SK-N-SH (cell line): Measurements from ENCODE around the gene ADAMTS17. TPM values are rescaled to one million over a fixed set of nuclear protein-coding genes. Genes with fewer than 3 reads are reported as not detected.

Experiments used
- CTCF ChIA-PET: fragments of 300-600, 350-600 bp; formaldehyde crosslinking; extraction: SDS; loops from one replicate; lab custom pipeline; 2021; lab: Yijun Ruan, JAX
- POLR2A ChIA-PET: fragments of 350-600 bp; sonication (Branson Sonifier 250); formaldehyde crosslinking; extraction: SDS; loops from one replicate; lab custom pipeline; 2020; ENCODE audit warnings: antibody characterized with exemption, inconsistent platforms; lab: Yijun Ruan, JAX
- DNase-seq: peaks from one replicate; pipeline ENCODE4 v3.0.0; 2012
- H2AFZ ChIP-seq: fragments of 200-600 bp; sonication (generic); 2 replicates; pipeline ENCODE4 v1.8.1; 2016; ENCODE audit warnings: antibody characterized with exemption, mild to moderate bottlenecking, low read depth
- H3F3A ChIP-seq: fragments of 200-600 bp; sonication (generic); replicated peaks from 2 replicates; pipeline ENCODE3; 2016; ENCODE audit warnings: antibody characterized with exemption, mild to moderate bottlenecking; ENCODE audit not compliant: insufficient read depth
- H3K27ac ChIP-seq, 2 experiments: fragments of 200-500 bp in 1 of 2; fragments of 200-600 bp in 1 of 2; sonication (Bioruptor generic) in 1 of 2; sonication (generic), shearing (Covaris generic) in 1 of 2; 2 replicates each; pipeline versions ENCODE4 v1.5.1 to v1.6.1; 2014 to 2016; ENCODE audit warnings: low read depth in 2 of 2, inconsistent platforms in 1 of 2, low read length in 1 of 2, mild to moderate bottlenecking in 1 of 2, mixed read lengths in 1 of 2
- H3K27me3 ChIP-seq: fragments of 200-600 bp; sonication (generic), shearing (Covaris generic); 2 replicates; pipeline ENCODE4 v1.6.1; 2016; ENCODE audit warnings: mixed run types; ENCODE audit not compliant: insufficient read depth
- H3K36me3 ChIP-seq, 2 experiments: fragments of 200-500 bp in 1 of 2; fragments of 200-600 bp in 1 of 2; sonication (Bioruptor generic) in 1 of 2; sonication (generic) in 1 of 2; replicated peaks in 1 of 2; 2 replicates each; pipeline versions ENCODE3 to v1.5.1; 2014 to 2016; ENCODE audit warnings: low read length in 1 of 2, mild to moderate bottlenecking in 1 of 2; ENCODE audit not compliant: insufficient read depth in 2 of 2, control insufficient read depth in 1 of 2
- H3K4me1 ChIP-seq, 2 experiments: fragments of 200-500 bp in 1 of 2; fragments of 200-600 bp in 1 of 2; sonication (Bioruptor generic) in 1 of 2; sonication (generic), shearing (Covaris generic) in 1 of 2; 2 replicates each; pipeline versions ENCODE4 v1.5.1 to v1.6.1; 2014 to 2016; ENCODE audit warnings: low read depth in 1 of 2, low read length in 1 of 2, mixed run types in 1 of 2; ENCODE audit not compliant: insufficient read depth in 2 of 2, control insufficient read depth in 1 of 2
- H3K4me2 ChIP-seq: fragments of 200-600 bp; sonication (generic), shearing (Covaris generic); 2 replicates; pipeline ENCODE4 v1.6.1; 2017; ENCODE audit warnings: mixed run types
- H3K4me3 ChIP-seq, 2 experiments: fragments of 200-500 bp in 1 of 2; fragments of 200-600 bp in 1 of 2; sonication (Bioruptor generic) in 1 of 2; sonication (generic), shearing (Covaris generic) in 1 of 2; 2 replicates each; pipeline versions ENCODE4 v1.5.1 to v1.8.1; 2014 to 2016; ENCODE audit warnings: low read depth in 2 of 2, inconsistent platforms in 1 of 2, low read length in 1 of 2, mild to moderate bottlenecking in 1 of 2, mixed read lengths in 1 of 2, moderate library complexity in 1 of 2
- H3K79me2 ChIP-seq: fragments of 200-600 bp; sonication (generic); 2 replicates; pipeline ENCODE4 v1.8.1; 2017; ENCODE audit warnings: mild to moderate bottlenecking; ENCODE audit not compliant: insufficient read depth
- H3K9ac ChIP-seq: fragments of 200-600 bp; sonication (generic); 2 replicates; pipeline ENCODE4 v1.6.1; 2017; ENCODE audit warnings: mixed run types
- H3K9me2 ChIP-seq: fragments of 200-600 bp; sonication (generic); 2 replicates; pipeline ENCODE4 v1.6.1; 2017; ENCODE audit warnings: mixed run types
- H3K9me3 ChIP-seq: fragments of 200-600 bp; sonication (generic); 2 replicates; pipeline ENCODE4 v1.6.1; 2017; ENCODE audit warnings: mixed run types, mild to moderate bottlenecking, moderate library complexity
- H4K20me1 ChIP-seq: fragments of 200-600 bp; sonication (generic); 2 replicates; pipeline ENCODE4 v1.6.1; 2017; ENCODE audit warnings: mild to moderate bottlenecking, mixed run types; ENCODE audit not compliant: insufficient read depth
- CHD2 ChIP-seq: fragments of 150-350 bp; IDR thresholded peaks from 2 replicates; pipeline ENCODE4 v1.6.1; 2018; ENCODE audit warnings: low read length; ENCODE audit not compliant: partially characterized antibody
- EZH2phosphoT487 ChIP-seq: fragments of 200-600 bp; sonication (generic); IDR thresholded peaks from 2 replicates; pipeline ENCODE4 v1.6.1; 2017; ENCODE audit warnings: low read depth, mixed run types, mild to moderate bottlenecking, antibody characterized with exemption, moderate library complexity, borderline replicate concordance
- FOSL2 ChIP-seq: IDR thresholded peaks from 2 replicates; pipeline ENCODE4 v1.4.0; 2012; ENCODE audit warnings: low read depth, mild to moderate bottlenecking, moderate library complexity, borderline replicate concordance
- GABPA ChIP-seq: IDR thresholded peaks from 2 replicates; pipeline ENCODE4 v1.4.0; 2012; ENCODE audit warnings: low read depth, mild to moderate bottlenecking
- GATA2 ChIP-seq: sonication (generic); formaldehyde crosslinking; IDR thresholded peaks from 2 replicates; pipeline ENCODE4 v1.5.0; 2020; ENCODE audit warnings: mild to moderate bottlenecking, missing genetic modification reagents
- MXI1 ChIP-seq: IDR thresholded peaks from 2 replicates; pipeline ENCODE4 v1.6.1; 2012; ENCODE audit warnings: mild to moderate bottlenecking, low read depth, low read length, improper control_type of control experiment
- NFIC ChIP-seq: IDR thresholded peaks from 2 replicates; pipeline ENCODE4 v1.4.0; 2012; ENCODE audit warnings: borderline replicate concordance
- RFX5 ChIP-seq: IDR thresholded peaks from 2 replicates; pipeline ENCODE4 v1.6.1; 2012; ENCODE audit warnings: mild to moderate bottlenecking, improper control_type of control experiment, low read length
- SIN3A ChIP-seq: IDR thresholded peaks from 2 replicates; pipeline ENCODE4 v1.6.1; 2012; ENCODE audit warnings: low read depth, mild to moderate bottlenecking, low read length, moderate library complexity, borderline replicate concordance
- SMC3 ChIP-seq: IDR thresholded peaks from 2 replicates; pipeline ENCODE4 v1.6.1; 2012; ENCODE audit warnings: low read depth, low read length, improper control_type of control experiment
- YY1 ChIP-seq: IDR thresholded peaks from 2 replicates; pipeline ENCODE4 v1.4.0; 2012; ENCODE audit warnings: low read depth, mild to moderate bottlenecking
- WGBS: methylation state at CpG from one replicate; pipeline ENCODE4 v1.1.6; 2017; ENCODE audit warnings: low lambda C conversion rate; 5-methylcytosine and 5-hydroxymethylcytosine counted together
- polyA plus RNA-seq, 3 experiments: library from polyadenylated mRNA; depleted of rRNA; stranded (reverse); fragments of >200 nt; gene quantifications; 2 replicates each; pipeline ENCODE4 v1.2.3, GENCODE V29; 2012
- TF ChIP-seq, protein P1 (sequence below): IDR thresholded peaks from 2 replicates; pipeline ENCODE4 v1.6.1; 2012; ENCODE audit warnings: mild to moderate bottlenecking, low read depth, low read length, moderate library complexity
- TF ChIP-seq, protein P2 (sequence below): fragments of 200-600 bp; sonication (generic); IDR thresholded peaks from 2 replicates; pipeline ENCODE4 v1.6.1; 2017; ENCODE audit warnings: antibody characterized with exemption, mild to moderate bottlenecking, moderate library complexity

Gene ADAMTS17
- polyA plus RNA-seq, 1 of the 3 experiments (the other 2 are of a cell fraction), result not detected

DNA sequence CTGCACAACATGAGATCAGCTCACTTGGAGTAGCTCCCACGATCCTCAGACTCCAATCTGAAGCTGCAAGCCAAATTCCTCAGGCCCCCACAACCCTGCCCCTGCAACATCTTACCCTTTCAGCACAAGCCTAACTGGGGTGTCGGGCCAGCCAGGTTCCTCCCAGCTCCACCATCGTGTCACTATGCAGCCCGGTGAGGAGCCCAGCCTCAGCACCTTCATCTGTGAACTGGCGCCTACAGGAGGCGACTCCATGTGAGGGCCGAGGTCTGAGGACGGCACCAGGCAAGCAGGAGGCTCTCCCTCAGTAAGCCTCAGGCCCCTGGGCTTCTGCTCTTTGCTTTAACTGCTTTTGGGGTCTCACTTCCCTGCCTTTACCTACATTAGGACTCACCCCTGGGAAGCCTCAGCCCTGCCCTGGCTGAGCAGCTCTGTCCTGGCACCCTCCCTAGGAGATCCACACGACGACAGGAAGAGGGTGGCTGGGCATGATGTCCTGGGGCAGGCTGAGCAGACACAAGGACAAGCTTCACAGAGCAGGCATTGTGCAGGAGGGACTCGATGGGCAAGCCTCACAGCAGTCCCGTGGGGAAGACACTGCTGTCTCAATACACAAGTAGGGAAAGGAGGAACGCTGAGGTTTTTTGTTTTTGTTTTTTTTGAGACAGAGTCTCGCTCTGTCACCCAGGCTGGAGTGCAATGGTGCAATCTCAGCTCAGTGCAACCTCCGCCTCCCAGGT lies 104.6 kb downstream of the ADAMTS17 start:
- H3K9me3 ChIP-seq, result no peaks in the 10 kb centered on the region
- no peak for DNase-seq
- no peaks in the 10 kb centered on the region for H3F3A ChIP-seq
- H3K27ac ChIP-seq, result no peak overlapping the region
- no peaks in the 10 kb centered on the region for H4K20me1 ChIP-seq
- TF ChIP-seq YY1, result no peak
- no peak for TF ChIP-seq SIN3A
- no peak for TF ChIP-seq EZH2phosphoT487
- no peak for TF ChIP-seq MXI1
- TF ChIP-seq, protein P1, sequence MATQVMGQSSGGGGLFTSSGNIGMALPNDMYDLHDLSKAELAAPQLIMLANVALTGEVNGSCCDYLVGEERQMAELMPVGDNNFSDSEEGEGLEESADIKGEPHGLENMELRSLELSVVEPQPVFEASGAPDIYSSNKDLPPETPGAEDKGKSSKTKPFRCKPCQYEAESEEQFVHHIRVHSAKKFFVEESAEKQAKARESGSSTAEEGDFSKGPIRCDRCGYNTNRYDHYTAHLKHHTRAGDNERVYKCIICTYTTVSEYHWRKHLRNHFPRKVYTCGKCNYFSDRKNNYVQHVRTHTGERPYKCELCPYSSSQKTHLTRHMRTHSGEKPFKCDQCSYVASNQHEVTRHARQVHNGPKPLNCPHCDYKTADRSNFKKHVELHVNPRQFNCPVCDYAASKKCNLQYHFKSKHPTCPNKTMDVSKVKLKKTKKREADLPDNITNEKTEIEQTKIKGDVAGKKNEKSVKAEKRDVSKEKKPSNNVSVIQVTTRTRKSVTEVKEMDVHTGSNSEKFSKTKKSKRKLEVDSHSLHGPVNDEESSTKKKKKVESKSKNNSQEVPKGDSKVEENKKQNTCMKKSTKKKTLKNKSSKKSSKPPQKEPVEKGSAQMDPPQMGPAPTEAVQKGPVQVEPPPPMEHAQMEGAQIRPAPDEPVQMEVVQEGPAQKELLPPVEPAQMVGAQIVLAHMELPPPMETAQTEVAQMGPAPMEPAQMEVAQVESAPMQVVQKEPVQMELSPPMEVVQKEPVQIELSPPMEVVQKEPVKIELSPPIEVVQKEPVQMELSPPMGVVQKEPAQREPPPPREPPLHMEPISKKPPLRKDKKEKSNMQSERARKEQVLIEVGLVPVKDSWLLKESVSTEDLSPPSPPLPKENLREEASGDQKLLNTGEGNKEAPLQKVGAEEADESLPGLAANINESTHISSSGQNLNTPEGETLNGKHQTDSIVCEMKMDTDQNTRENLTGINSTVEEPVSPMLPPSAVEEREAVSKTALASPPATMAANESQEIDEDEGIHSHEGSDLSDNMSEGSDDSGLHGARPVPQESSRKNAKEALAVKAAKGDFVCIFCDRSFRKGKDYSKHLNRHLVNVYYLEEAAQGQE, result no peak
- no peak for TF ChIP-seq FOSL2
- no peak for TF ChIP-seq NFIC
- no peak for TF ChIP-seq SMC3
- no peak for TF ChIP-seq GATA2 (CRISPR knock-in tag)
- TF ChIP-seq, all 33 proteins: peak for 0
- ChIA-PET POLR2A (no interaction called here), CTCF (no interaction called here)
- WGBS, result 40% methylated on average over 15 of the region's 15 CpGs
- H3K79me2 ChIP-seq, result no peaks in the 10 kb centered on the region
- no peaks in the 10 kb centered on the region for H3K9me2 ChIP-seq
- no peaks in the 10 kb centered on the region for H3K36me3 ChIP-seq
- H3K27me3 ChIP-seq, result no peaks in the 10 kb centered on the region
- H3K4me3 ChIP-seq, result no peak overlapping the region
- no peak overlapping the region for H3K9ac ChIP-seq
- no peaks in the 10 kb centered on the region for H3K4me1 ChIP-seq
- H3K4me2 ChIP-seq, result no peak overlapping the region
- no peak overlapping the region for H2AFZ ChIP-seq

DNA sequence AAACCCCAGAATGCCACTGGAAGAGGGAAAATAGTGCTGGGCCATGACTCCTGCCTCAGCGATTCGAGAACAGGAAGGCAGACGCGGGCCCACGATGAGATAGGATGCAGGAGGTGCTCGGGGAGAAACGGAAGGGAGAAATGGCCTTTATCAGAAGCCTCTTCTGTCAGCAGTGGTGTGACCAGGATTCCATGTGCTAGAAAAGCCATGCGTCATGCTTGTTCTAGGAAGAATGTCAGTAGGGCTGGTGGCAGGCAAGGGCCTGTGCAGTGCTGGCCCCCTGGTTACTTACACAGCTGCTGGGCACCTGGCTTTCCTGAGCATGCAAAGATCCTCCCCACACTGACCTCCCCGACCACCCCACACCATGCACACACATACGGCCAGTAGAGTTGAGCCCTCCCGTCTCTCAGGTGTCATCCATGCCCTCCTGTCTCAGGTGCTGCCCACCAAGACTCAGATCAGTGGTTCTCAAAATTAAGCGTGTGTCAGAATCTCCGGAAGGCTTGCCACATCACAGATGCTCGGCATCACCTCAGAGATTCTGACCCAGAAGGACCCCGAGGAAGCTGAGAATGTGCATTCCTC lies 106.7 kb downstream of the ADAMTS17 start:
- Histone ChIP-seq H3K9me2 (no peaks in the 10 kb centered on the region), H3K4me2 (no peak overlapping the region)
- TF ChIP-seq GATA2 (CRISPR knock-in tag) (no peak), GABPA (no peak), RFX5 (no peak), CHD2 (no peak)
- TF ChIP-seq, protein P2, sequence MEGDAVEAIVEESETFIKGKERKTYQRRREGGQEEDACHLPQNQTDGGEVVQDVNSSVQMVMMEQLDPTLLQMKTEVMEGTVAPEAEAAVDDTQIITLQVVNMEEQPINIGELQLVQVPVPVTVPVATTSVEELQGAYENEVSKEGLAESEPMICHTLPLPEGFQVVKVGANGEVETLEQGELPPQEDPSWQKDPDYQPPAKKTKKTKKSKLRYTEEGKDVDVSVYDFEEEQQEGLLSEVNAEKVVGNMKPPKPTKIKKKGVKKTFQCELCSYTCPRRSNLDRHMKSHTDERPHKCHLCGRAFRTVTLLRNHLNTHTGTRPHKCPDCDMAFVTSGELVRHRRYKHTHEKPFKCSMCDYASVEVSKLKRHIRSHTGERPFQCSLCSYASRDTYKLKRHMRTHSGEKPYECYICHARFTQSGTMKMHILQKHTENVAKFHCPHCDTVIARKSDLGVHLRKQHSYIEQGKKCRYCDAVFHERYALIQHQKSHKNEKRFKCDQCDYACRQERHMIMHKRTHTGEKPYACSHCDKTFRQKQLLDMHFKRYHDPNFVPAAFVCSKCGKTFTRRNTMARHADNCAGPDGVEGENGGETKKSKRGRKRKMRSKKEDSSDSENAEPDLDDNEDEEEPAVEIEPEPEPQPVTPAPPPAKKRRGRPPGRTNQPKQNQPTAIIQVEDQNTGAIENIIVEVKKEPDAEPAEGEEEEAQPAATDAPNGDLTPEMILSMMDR, result no peak
- TF ChIP-seq, all 33 proteins: peak for 0
- WGBS, result 57% methylated on average over 13 of the region's 15 CpGs
- ChIA-PET CTCF (interaction anchor here (1.3 kb wide), 1 partner anchor 104 kb away, joined by 3 read pairs; no protein-coding TSS in a partner anchor), POLR2A (no interaction called here)
- Histone ChIP-seq H3K9ac (no peak overlapping the region), H2AFZ (no peak overlapping the region), H3K27me3 (no peaks in the 10 kb centered on the region), H3K9me3 (no peaks in the 10 kb centered on the region), H4K20me1 (no peaks in the 10 kb centered on the region), H3K4me3 (no peak overlapping the region), H3K36me3 (no peaks in the 10 kb centered on the region), H3F3A (no peaks in the 10 kb centered on the region), H3K27ac (no peak overlapping the region), H3K4me1 (no peaks in the 10 kb centered on the region; a peak in 1 of 4 replicates), H3K79me2 (no peaks in the 10 kb centered on the region)
- no peak for DNase-seq
